Sigmoid colon (tissue), 4 donors: ENCODE data around the gene FRMD8.

Experiments used
- EP300 ChIP-seq, 4 donors: sonication (generic); formaldehyde crosslinking; IDR thresholded peaks; one replicate each; pipeline ENCODE4 v1.6.1; 2017; ENCODE audit warnings: antibody characterized with exemption in 4 of 4
- POLR2AphosphoS5 ChIP-seq, 4 donors: sonication (generic); formaldehyde crosslinking; IDR thresholded peaks; one replicate each; pipeline ENCODE4 v1.6.1; 2017; ENCODE audit warnings: antibody characterized with exemption in 4 of 4
- TF ChIP-seq, protein P1 (sequence below), 4 experiments: fragments of 450-650 bp in 3 of 4; fragments of 200-600 bp in 1 of 4; IDR thresholded peaks; one replicate each; pipeline ENCODE4 v1.5.1; 2016 to 2019; ENCODE audit warnings: antibody characterized with exemption in 4 of 4, mild to moderate bottlenecking in 3 of 4, moderate library complexity in 2 of 4

DNA sequence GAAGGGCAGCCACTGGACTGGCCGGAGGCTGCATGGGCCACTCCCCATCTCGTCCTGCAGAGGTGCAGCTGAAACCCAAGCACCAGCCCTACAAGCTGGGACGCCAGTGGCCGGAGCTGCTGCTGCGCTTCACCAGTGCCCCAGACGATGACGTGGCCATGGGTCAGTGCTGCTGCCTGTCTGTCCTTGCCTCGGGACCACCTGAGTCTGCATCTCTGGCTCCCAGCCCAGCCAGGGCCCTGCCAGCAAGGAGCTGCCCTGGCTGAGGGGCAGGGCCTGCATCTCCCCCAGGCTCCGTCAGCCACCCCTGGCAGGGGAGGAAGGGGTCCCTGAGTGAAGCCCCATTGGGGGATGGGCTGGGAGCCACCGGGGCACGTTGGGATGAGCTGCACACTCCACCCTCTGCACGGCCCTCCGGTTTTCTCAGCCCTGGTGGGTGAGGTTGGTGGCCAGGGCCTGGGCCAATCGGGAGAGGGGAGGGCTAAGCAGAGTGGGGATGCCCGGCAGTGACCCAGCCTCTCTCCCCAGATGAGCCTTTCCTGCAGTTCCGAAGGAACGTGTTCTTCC is 7.2 kb downstream of the FRMD8 start:
- TF ChIP-seq, protein P1, sequence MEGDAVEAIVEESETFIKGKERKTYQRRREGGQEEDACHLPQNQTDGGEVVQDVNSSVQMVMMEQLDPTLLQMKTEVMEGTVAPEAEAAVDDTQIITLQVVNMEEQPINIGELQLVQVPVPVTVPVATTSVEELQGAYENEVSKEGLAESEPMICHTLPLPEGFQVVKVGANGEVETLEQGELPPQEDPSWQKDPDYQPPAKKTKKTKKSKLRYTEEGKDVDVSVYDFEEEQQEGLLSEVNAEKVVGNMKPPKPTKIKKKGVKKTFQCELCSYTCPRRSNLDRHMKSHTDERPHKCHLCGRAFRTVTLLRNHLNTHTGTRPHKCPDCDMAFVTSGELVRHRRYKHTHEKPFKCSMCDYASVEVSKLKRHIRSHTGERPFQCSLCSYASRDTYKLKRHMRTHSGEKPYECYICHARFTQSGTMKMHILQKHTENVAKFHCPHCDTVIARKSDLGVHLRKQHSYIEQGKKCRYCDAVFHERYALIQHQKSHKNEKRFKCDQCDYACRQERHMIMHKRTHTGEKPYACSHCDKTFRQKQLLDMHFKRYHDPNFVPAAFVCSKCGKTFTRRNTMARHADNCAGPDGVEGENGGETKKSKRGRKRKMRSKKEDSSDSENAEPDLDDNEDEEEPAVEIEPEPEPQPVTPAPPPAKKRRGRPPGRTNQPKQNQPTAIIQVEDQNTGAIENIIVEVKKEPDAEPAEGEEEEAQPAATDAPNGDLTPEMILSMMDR (IDR thresholded peaks at IDR 0.05) = no peak
- TF ChIP-seq POLR2AphosphoS5 (IDR thresholded peaks at IDR 0.05) = no peak
- TF ChIP-seq EP300 (IDR thresholded peaks at IDR 0.05) = no peak
